Ovary (tissue), 9 donors: ENCODE data around the gene OLFM1. TPM values are rescaled to one million over a fixed set of nuclear protein-coding genes. Genes with fewer than 3 reads are reported as not detected.

Experiments
- DNase-seq, 5 donors: peaks; one replicate each; pipeline ENCODE4 v3.0.0-alpha.2; 2019 to 2020
- H3K27ac ChIP-seq, 2 donors: fragments of 200-600 bp; one replicate each; pipeline versions ENCODE4 v1.5.1 to v1.8.0; 2019 to 2022
- H3K27me3 ChIP-seq: fragments of 200-600 bp; one replicate; pipeline ENCODE4 v1.8.0; 2022
- H3K36me3 ChIP-seq: fragments of 200-600 bp; sonication (generic); one replicate; pipeline ENCODE4 v1.5.1; 2019
- H3K4me1 ChIP-seq: one replicate; pipeline ENCODE4 v1.8.1; 2013; ENCODE audit warnings: mild to moderate bottlenecking, moderate library complexity; ENCODE audit not compliant: insufficient read depth
- H3K4me3 ChIP-seq: fragments of 200-600 bp; sonication (generic); one replicate; pipeline ENCODE4 v1.5.1; 2017
- H3K9me3 ChIP-seq, 2 donors: fragments of 200-600 bp in 1 of 2; sonication (generic) in 1 of 2; one replicate each; pipeline versions ENCODE4 v1.5.1 to v1.8.1; 2013 to 2019; ENCODE audit warnings: mild to moderate bottlenecking in 1 of 2, moderate library complexity in 1 of 2
- CTCF ChIP-seq, 3 donors: fragments of 450-650 bp in 2 of 3; fragments of 200-600 bp in 1 of 3; IDR thresholded peaks; one replicate each; pipeline versions ENCODE4 v1.5.1 to v1.8.0; 2016 to 2022; ENCODE audit warnings: antibody characterized with exemption in 3 of 3, mild to moderate bottlenecking in 1 of 3
- EP300 ChIP-seq: sonication (generic); formaldehyde crosslinking; IDR thresholded peaks from one replicate; pipeline ENCODE4 v1.6.1; 2017; ENCODE audit warnings: antibody characterized with exemption
- POLR2A ChIP-seq: fragments of 450-650 bp; IDR thresholded peaks from one replicate; pipeline ENCODE4 v1.6.1; 2017; ENCODE audit warnings: antibody characterized with exemption, mild to moderate bottlenecking, moderate library complexity
- WGBS, 3 donors: extraction: QIAGEN DNeasy Blood & Tissue Kit in 1 of 3; methylation state at CpG; one replicate each; pipeline versions ENCODE4 v1.1.5 to v1.1.7; 2013 to 2017; 5-methylcytosine and 5-hydroxymethylcytosine counted together
- intact Hi-C, 4 donors: fragments of 100-400 bp; cut with DNase I; formaldehyde crosslinking; loops; one replicate each; pipeline versions ENCODE4 v1.11.0 to v1.15.1; 2022 to 2023
- polyA plus RNA-seq, 2 donors: library from polyadenylated mRNA; stranded (reverse); fragments of 200-250 nt in 1 of 2; fragments of 350-450 nt in 1 of 2; fragmentation: Illumina TruSeq in 1 of 2; extraction: RNeasy Lipid Tissue Mini Kit (QIAGEN cat#74804) in 1 of 2; gene quantifications; one replicate each; pipeline ENCODE4 v1.2.3, GENCODE V29; 2013 to 2014
- total RNA-seq, 7 donors: library from RNA; depleted of rRNA in 2 of 7; stranded (reverse); fragments of >200 nt in 2 of 7; fragmentation: NEBNext Ultra II Directional in 3 of 7; extraction: Animal tissue kit (Norgen Biotek cat#: 25700) in 3 of 7; gene quantifications; one replicate each; pipeline versions ENCODE4 v1.1.0 to v1.2.4, GENCODE V29; 2016 to 2023
- donor health status: DM: no; HTN: no; CAD: no; lungs with moderate emphysema.
- donor health status: DM: no; HTN: no; CAD: no.
- donor health status: Bipolar disorder and iron deficiency.
- donor health status: DM: yes; HTN: yes; CAD: no.
- donor health status: DM: no; HTN: no; CAD: no.
- donor health status: DM: yes; HTN: yes; CAD: no.

Gene OLFM1
- total and polyA plus RNA-seq, 9 donors: 6.5 to 40.0 (median 19.9) TPM

- TF ChIP-seq EP300: no peak
- TF ChIP-seq POLR2A: no peak
- no peak for TF ChIP-seq CTCF (IDR thresholded peaks at IDR 0.05)
- no peaks in the 10 kb centered on the region for H3K27me3 ChIP-seq
- WGBS, 3 donors: 58 to 76% (median 72%) methylated on average over 6 to 7 of the region's 7 CpGs
- H3K27ac ChIP-seq: no peak overlapping the region
- intact Hi-C loops: no loop called here
- H3K4me1 ChIP-seq: no peaks in the 10 kb centered on the region
- no peak for DNase-seq
- H3K36me3 ChIP-seq: no peaks in the 10 kb centered on the region
- no peaks in the 10 kb centered on the region for H3K9me3 ChIP-seq
- no peak overlapping the region for H3K4me3 ChIP-seq
Measured at GRCh38 chr9:135066291-135066690, 21.2 kb upstream of the OLFM1 start.

- Histone ChIP-seq H3K36me3 (no peaks in the 10 kb centered on the region), H3K9me3 (no peaks in the 10 kb centered on the region), H3K27ac (no peak overlapping the region), H3K4me1 (no peaks in the 10 kb centered on the region), H3K27me3 (no peaks in the 10 kb centered on the region), H3K4me3 (no peak overlapping the region)
- intact Hi-C loops: no loop called here
- 75 to 77% (median 76%) methylated on average over 19 to 20 of the region's 20 CpGs for WGBS, 3 donors
- TF ChIP-seq CTCF (IDR thresholded peaks at IDR 0.05): no peak
- no peak for TF ChIP-seq POLR2A
- no peak for TF ChIP-seq EP300
- DNase-seq: peak in 1 of 5 donors; percentile 8
Measured at GRCh38 chr9:135067096-135067710, 20.3 kb upstream of the OLFM1 start.

- Histone ChIP-seq H3K27me3 (no peaks in the 10 kb centered on the region), H3K36me3 (no peaks in the 10 kb centered on the region), H3K4me3 (no peak overlapping the region), H3K9me3 (no peaks in the 10 kb centered on the region), H3K27ac (no peak overlapping the region), H3K4me1 (no peaks in the 10 kb centered on the region)
- TF ChIP-seq POLR2A (no peak), CTCF (IDR thresholded peaks at IDR 0.05) (no peak), EP300 (no peak)
- WGBS, 3 donors: 65 to 71% (median 67%) methylated on average over 18 of the region's 18 CpGs
- peak in 3 of 5 donors; percentile 1 to 19 (median 6) for DNase-seq
- intact Hi-C loops: no loop called here
Measured at GRCh38 chr9:135068776-135069415, 18.6 kb upstream of the OLFM1 start.

GRCh38 chr9:135069558-135070197 lies 17.8 kb upstream of the OLFM1 start:
- WGBS, 3 donors: 14 to 18% (median 16%) methylated on average over 15 of the region's 15 CpGs
- TF ChIP-seq EP300 (no peak), CTCF (IDR thresholded peaks at IDR 0.05) (no peak), POLR2A (no peak)
- Histone ChIP-seq H3K27ac (no peak overlapping the region), H3K4me3 (no peak overlapping the region), H3K9me3 (no peaks in the 10 kb centered on the region), H3K4me1 (no peaks in the 10 kb centered on the region), H3K36me3 (no peaks in the 10 kb centered on the region), H3K27me3 (no peaks in the 10 kb centered on the region)
- DNase-seq: peak in 2 of 5 donors; percentile 4 to 17
- intact Hi-C loops: loop anchor here in 1 of 4 donors (10.0 kb wide), 1 partner anchor 55 kb away; no protein-coding TSS in a partner anchor
